ACC112 (cell line): Measurements from ENCODE around the gene TRIM71.

Experiments
- H2AFZ ChIP-seq: fragments of 200-600 bp; sonication (generic); one replicate; pipeline ENCODE4 v1.6.0; 2017; ENCODE audit warnings: antibody characterized with exemption, low read length; ENCODE audit not compliant: unreplicated experiment
- H3K27ac ChIP-seq: fragments of 200-600 bp; sonication (generic); 2 replicates; pipeline ENCODE4 v1.5.1; 2014; ENCODE audit warnings: low read depth, mild to moderate bottlenecking, antibody characterized with exemption, low read length, moderate library complexity
- H3K27me3 ChIP-seq: fragments of 200-600 bp; sonication (generic); 2 replicates; pipeline ENCODE4 v1.6.1; 2014; ENCODE audit warnings: mild to moderate bottlenecking, antibody characterized with exemption, low read length, moderate library complexity, mixed read lengths; ENCODE audit not compliant: insufficient read depth
- H3K36me3 ChIP-seq: fragments of 200-600 bp; sonication (generic); 2 replicates; pipeline ENCODE4 v1.6.1; 2016; ENCODE audit warnings: mild to moderate bottlenecking, antibody characterized with exemption, low read length, moderate library complexity, mixed read lengths; ENCODE audit not compliant: insufficient read depth
- H3K4me1 ChIP-seq: fragments of 200-600 bp; sonication (generic); one replicate; pipeline ENCODE4 v1.6.1; 2016; ENCODE audit warnings: low read length, mixed read lengths; ENCODE audit not compliant: insufficient read depth, unreplicated experiment, control insufficient read depth
- H3K4me3 ChIP-seq: fragments of 200-600 bp; sonication (generic); 2 replicates; pipeline ENCODE4 v1.5.1; 2014; ENCODE audit warnings: mild to moderate bottlenecking, low read depth, low read length
- H3K79me2 ChIP-seq: fragments of 200-600 bp; sonication (generic); one replicate; pipeline ENCODE4 v1.6.0; 2016; ENCODE audit warnings: low read length; ENCODE audit not compliant: control insufficient read depth, unreplicated experiment, insufficient read depth

TRIM71 gene

GRCh38 chr3:32890420-32891276 lies 72.9 kb downstream of the TRIM71 start:
- no peak overlapping the region for H2AFZ ChIP-seq
- H3K27ac ChIP-seq = no peak overlapping the region
- H3K4me3 ChIP-seq = no peak overlapping the region
- H3K27me3 ChIP-seq = peaks cover 35% of the 10 kb centered on the region
- H3K36me3 ChIP-seq = no peaks in the 10 kb centered on the region
- no peaks in the 10 kb centered on the region for H3K79me2 ChIP-seq
- no peaks in the 10 kb centered on the region for H3K4me1 ChIP-seq

DNA sequence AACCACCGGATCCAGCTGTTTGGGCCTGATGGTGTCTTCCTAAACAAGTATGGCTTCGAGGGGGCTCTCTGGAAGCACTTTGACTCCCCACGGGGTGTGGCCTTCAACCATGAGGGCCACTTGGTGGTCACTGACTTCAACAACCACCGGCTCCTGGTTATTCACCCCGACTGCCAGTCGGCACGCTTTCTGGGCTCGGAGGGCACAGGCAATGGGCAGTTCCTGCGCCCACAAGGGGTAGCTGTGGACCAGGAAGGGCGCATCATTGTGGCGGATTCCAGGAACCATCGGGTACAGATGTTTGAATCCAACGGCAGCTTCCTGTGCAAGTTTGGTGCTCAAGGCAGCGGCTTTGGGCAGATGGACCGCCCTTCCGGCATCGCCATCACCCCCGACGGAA lies 73.6 kb downstream of the TRIM71 start:
- Histone ChIP-seq H3K27ac (no peak overlapping the region), H3K4me3 (no peak overlapping the region), H2AFZ (no peak overlapping the region), H3K36me3 (no peaks in the 10 kb centered on the region), H3K4me1 (no peaks in the 10 kb centered on the region), H3K79me2 (no peaks in the 10 kb centered on the region), H3K27me3 (peaks cover 42% of the 10 kb centered on the region)

GRCh38 chr3:32892625-32893598 lies 75.1 kb downstream of the TRIM71 start:
- Histone ChIP-seq H2AFZ (no peak overlapping the region), H3K79me2 (no peaks in the 10 kb centered on the region), H3K4me3 (no peak overlapping the region), H3K27me3 (peaks cover 50% of the 10 kb centered on the region), H3K36me3 (no peaks in the 10 kb centered on the region), H3K27ac (no peak overlapping the region), H3K4me1 (no peaks in the 10 kb centered on the region)

GRCh38 chr3:32894977-32895376 lies 77.2 kb downstream of the TRIM71 start:
- Histone ChIP-seq H3K79me2 (no peaks in the 10 kb centered on the region), H3K27me3 (peaks cover 68% of the 10 kb centered on the region), H3K4me1 (no peaks in the 10 kb centered on the region), H3K27ac (no peak overlapping the region), H3K36me3 (no peaks in the 10 kb centered on the region), H3K4me3 (no peak overlapping the region), H2AFZ (no peak overlapping the region)

- Histone ChIP-seq H3K27me3 (peaks cover 75% of the 10 kb centered on the region), H3K36me3 (no peaks in the 10 kb centered on the region), H2AFZ (no peak overlapping the region), H3K4me3 (no peak overlapping the region), H3K27ac (no peak overlapping the region), H3K4me1 (no peaks in the 10 kb centered on the region), H3K79me2 (no peaks in the 10 kb centered on the region)
Observed at GRCh38 chr3:32895701-32896100, 77.9 kb downstream of the TRIM71 start.

GRCh38 chr3:32896143-32896542 lies 78.3 kb downstream of the TRIM71 start:
- Histone ChIP-seq H3K4me1 (no peaks in the 10 kb centered on the region), H3K27me3 (peaks cover 79% of the 10 kb centered on the region), H2AFZ (no peak overlapping the region), H3K4me3 (no peak overlapping the region), H3K36me3 (no peaks in the 10 kb centered on the region), H3K27ac (no peak overlapping the region), H3K79me2 (no peaks in the 10 kb centered on the region)

DNA sequence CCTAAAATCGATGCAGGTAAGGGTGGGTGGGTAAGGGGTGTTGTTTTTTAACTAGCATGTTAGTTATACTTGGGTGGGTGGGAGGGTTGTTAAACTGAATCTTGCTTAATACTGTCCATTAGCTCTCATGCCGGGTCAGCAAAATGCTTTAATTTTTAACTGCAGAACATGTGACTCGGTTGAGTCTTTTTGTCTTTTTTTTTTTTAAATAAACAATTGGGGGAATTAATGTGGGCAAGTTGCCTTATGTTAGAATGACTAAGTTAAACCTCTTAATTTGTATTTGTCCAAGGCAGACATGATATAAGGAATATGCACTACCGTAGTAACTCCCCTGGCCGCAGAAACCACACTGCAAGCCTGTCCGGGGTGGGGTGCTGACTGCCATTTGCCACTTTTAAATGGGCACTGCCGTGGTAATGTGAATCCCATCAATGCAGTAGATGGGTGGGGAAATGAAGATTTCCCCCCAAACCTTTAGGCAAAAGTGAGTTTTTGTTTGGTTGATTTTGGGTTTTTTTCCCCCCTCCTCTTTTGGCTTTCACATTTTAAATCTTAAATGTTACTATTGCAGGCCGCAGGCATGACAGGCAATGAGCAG lies 79.3 kb downstream of the TRIM71 start:
- H3K36me3 ChIP-seq = no peaks in the 10 kb centered on the region
- H3K4me1 ChIP-seq = no peaks in the 10 kb centered on the region
- H2AFZ ChIP-seq = no peak overlapping the region
- H3K27me3 ChIP-seq = peaks cover 82% of the 10 kb centered on the region
- H3K79me2 ChIP-seq = no peaks in the 10 kb centered on the region
- H3K27ac ChIP-seq = no peak overlapping the region
- H3K4me3 ChIP-seq = no peak overlapping the region

DNA sequence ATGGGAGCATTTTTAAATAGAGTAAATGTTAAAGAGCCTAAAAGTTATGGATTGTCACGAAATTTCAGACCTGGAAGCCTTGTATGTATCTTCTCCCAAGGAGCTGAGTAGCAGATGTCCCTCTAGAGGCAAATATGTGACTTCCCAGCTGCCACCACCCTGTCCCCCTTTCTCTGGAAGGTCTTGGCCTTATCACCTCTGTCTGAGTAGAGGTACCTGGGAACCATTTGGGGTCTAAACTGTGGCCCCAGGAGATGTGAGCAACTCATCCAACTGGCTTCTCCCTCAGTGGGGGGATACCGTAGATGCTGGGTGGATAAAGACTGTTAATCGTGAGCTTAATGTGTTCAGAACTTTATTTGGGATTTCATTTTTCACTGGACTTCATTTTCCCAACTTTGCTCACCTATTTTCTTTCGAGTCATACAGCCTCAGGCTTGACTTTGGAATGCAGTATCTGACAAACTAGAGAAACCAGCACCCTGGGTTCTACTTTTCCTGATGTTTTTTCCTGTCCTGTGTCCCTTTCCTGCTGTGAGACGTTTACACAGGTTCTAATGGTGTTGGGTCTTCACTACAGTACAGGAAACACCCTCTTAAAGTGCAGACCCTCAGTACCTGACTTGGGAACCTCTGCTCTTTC lies 80.3 kb downstream of the TRIM71 start:
- Histone ChIP-seq H3K27ac (no peak overlapping the region), H3K4me3 (no peak overlapping the region), H3K36me3 (no peaks in the 10 kb centered on the region), H2AFZ (no peak overlapping the region), H3K79me2 (no peaks in the 10 kb centered on the region), H3K4me1 (no peaks in the 10 kb centered on the region), H3K27me3 (peaks cover 73% of the 10 kb centered on the region)

- no peaks in the 10 kb centered on the region for H3K36me3 ChIP-seq
- H3K27ac ChIP-seq = no peak overlapping the region
- H3K4me3 ChIP-seq = no peak overlapping the region
- no peaks in the 10 kb centered on the region for H3K4me1 ChIP-seq
- H2AFZ ChIP-seq = no peak overlapping the region
- H3K79me2 ChIP-seq = no peaks in the 10 kb centered on the region
- peaks cover 61% of the 10 kb centered on the region for H3K27me3 ChIP-seq
Observed at GRCh38 chr3:32899265-32899664, 81.5 kb downstream of the TRIM71 start.
